H1 (cell line): Measurements from ENCODE around the gene HMGB4. TPM values are rescaled to one million over a fixed set of nuclear protein-coding genes. Genes with fewer than 3 reads are reported as not detected.

Experiments used
- CTCF ChIA-PET: fragments of 300-600 bp; sonication (Branson Sonifier 250); formaldehyde crosslinking; loops from one replicate; lab custom pipeline; 2021; ENCODE audit not compliant: partially characterized antibody; lab: Charles Lee
- POLR2A ChIA-PET: fragments of 300-600 bp; sonication (Branson Sonifier 250); formaldehyde crosslinking; loops from one replicate; lab custom pipeline; 2021; ENCODE audit warnings: inconsistent platforms; ENCODE audit not compliant: partially characterized antibody; lab: Charles Lee
- DNase-seq, 2 experiments: peaks; one replicate each; pipeline versions ENCODE4 v3.0.0 to v3.0.0-alpha.2; 2010 to 2022; ENCODE audit warnings: low spot score in 2 of 2, low read depth in 1 of 2, mixed read lengths in 1 of 2
- FAIRE-seq: peaks from 2 replicates; lab custom pipeline; 2011; peaks lifted over from hg19 to GRCh38; lab: Jason Lieb, UNC
- H2AFZ ChIP-seq: 2 replicates; pipeline ENCODE4 v1.8.1; 2012; ENCODE audit warnings: low read length, inconsistent platforms
- H2AK5ac ChIP-seq: 2 replicates; pipeline ENCODE4 v1.6.1; 2013; ENCODE audit warnings: low read depth, low read length
- H2BK120ac ChIP-seq: replicated peaks from 2 replicates; pipeline ENCODE3; 2013; ENCODE audit warnings: low read depth, low read length, inconsistent platforms
- H2BK12ac ChIP-seq: 2 replicates; pipeline ENCODE4 v1.6.1; 2013; ENCODE audit warnings: low read depth, low read length
- H2BK15ac ChIP-seq: 2 replicates; pipeline ENCODE4 v1.6.1; 2013; ENCODE audit warnings: low read length
- H2BK20ac ChIP-seq: 2 replicates; pipeline ENCODE4 v1.6.1; 2013; ENCODE audit warnings: low read length
- H2BK5ac ChIP-seq: 2 replicates; pipeline ENCODE4 v1.6.1; 2013; ENCODE audit warnings: low read depth, low read length
- H3K14ac ChIP-seq: 2 replicates; pipeline ENCODE4 v1.6.1; 2013; ENCODE audit warnings: inconsistent platforms; ENCODE audit not compliant: insufficient read length
- H3K18ac ChIP-seq: 2 replicates; pipeline ENCODE4 v1.6.1; 2013; ENCODE audit warnings: low read length; ENCODE audit errors: extremely low read depth
- H3K23ac ChIP-seq: 2 replicates; pipeline ENCODE4 v1.6.1; 2013; ENCODE audit warnings: inconsistent platforms; ENCODE audit not compliant: insufficient read length
- H3K23me2 ChIP-seq: 2 replicates; pipeline ENCODE4 v1.6.1; 2013; ENCODE audit warnings: low read depth, low read length
- H3K27ac ChIP-seq: 2 replicates; pipeline ENCODE4 v1.6.1; 2011; ENCODE audit warnings: low read depth, low read length, inconsistent platforms
- H3K27me3 ChIP-seq, 4 experiments: replicated peaks in 1 of 4; 1 replicate in 1 of 4; 2 replicates in 3 of 4; pipeline versions ENCODE4 v1.6.1 to v1.8.1; 2011 to 2013; ENCODE audit warnings: low read length in 3 of 4, mild to moderate bottlenecking in 3 of 4, inconsistent platforms in 2 of 4, mixed read lengths in 2 of 4, moderate library complexity in 1 of 4; ENCODE audit not compliant: control insufficient read depth in 3 of 4, insufficient read depth in 3 of 4; ENCODE audit errors: extremely low read depth in 1 of 4
- H3K36me3 ChIP-seq, 4 experiments: 2 replicates each; pipeline versions ENCODE4 v1.6.1 to v1.8.1; 2011 to 2013; ENCODE audit warnings: mild to moderate bottlenecking in 4 of 4, low read length in 3 of 4, moderate library complexity in 2 of 4, control low read depth in 1 of 4, inconsistent platforms in 1 of 4; ENCODE audit not compliant: insufficient read depth in 4 of 4, control insufficient read depth in 2 of 4
- H3K4ac ChIP-seq: replicated peaks from 2 replicates; pipeline ENCODE3; 2013; ENCODE audit warnings: low read length, low read depth, mixed read lengths, inconsistent platforms; ENCODE audit not compliant: insufficient read length
- H3K4me1 ChIP-seq, 4 experiments: replicated peaks in 1 of 4; 1 replicate in 1 of 4; 2 replicates in 3 of 4; pipeline versions ENCODE4 v1.6.1 to v1.8.1; 2011 to 2013; ENCODE audit warnings: low read length in 3 of 4, inconsistent platforms in 2 of 4, mixed read lengths in 1 of 4; ENCODE audit not compliant: insufficient read depth in 4 of 4, control insufficient read depth in 3 of 4
- H3K4me2 ChIP-seq, 2 experiments: 2 replicates each; pipeline versions ENCODE4 v1.6.1 to v1.8.1; 2011 to 2013; ENCODE audit warnings: low read depth in 2 of 2, low read length in 2 of 2, control low read depth in 1 of 2, inconsistent platforms in 1 of 2, mild to moderate bottlenecking in 1 of 2; ENCODE audit not compliant: insufficient read depth in 1 of 2
- H3K4me3 ChIP-seq, 4 experiments: fragments of 200-600, 300-600 bp in 1 of 4; sonication (generic), shearing (Covaris generic), sonication (Bioruptor Twin) in 1 of 4; 2 replicates each; pipeline versions ENCODE4 v1.5.1 to v1.8.1; 2011 to 2016; ENCODE audit warnings: low read length in 4 of 4, low read depth in 3 of 4, control low read depth in 2 of 4, inconsistent platforms in 2 of 4, mild to moderate bottlenecking in 2 of 4, mixed read lengths in 1 of 4, moderate library complexity in 1 of 4; ENCODE audit not compliant: insufficient read depth in 2 of 4; ENCODE audit errors: extremely low read depth in 1 of 4
- H3K56ac ChIP-seq: replicated peaks from 2 replicates; pipeline ENCODE3; 2013; ENCODE audit warnings: low read depth, mild to moderate bottlenecking, mixed read lengths, low read length, inconsistent platforms; ENCODE audit not compliant: insufficient read length
- H3K79me1 ChIP-seq: 2 replicates; pipeline ENCODE4 v1.6.1; 2013; ENCODE audit warnings: low read depth, low read length, control low read depth
- H3K79me2 ChIP-seq, 2 experiments: 2 replicates each; pipeline versions ENCODE4 v1.6.1 to v1.8.1; 2012 to 2013; ENCODE audit warnings: low read length in 2 of 2, mild to moderate bottlenecking in 2 of 2, inconsistent platforms in 1 of 2; ENCODE audit not compliant: insufficient read depth in 2 of 2, control insufficient read depth in 1 of 2
- H3K9ac ChIP-seq, 4 experiments: replicated peaks in 1 of 4; 1 replicate in 1 of 4; 2 replicates in 3 of 4; pipeline versions ENCODE4 v1.6.1 to v1.8.1; 2011 to 2013; ENCODE audit warnings: low read depth in 3 of 4, low read length in 3 of 4, control low read depth in 2 of 4, mild to moderate bottlenecking in 2 of 4, moderate library complexity in 2 of 4, inconsistent platforms in 1 of 4; ENCODE audit errors: extremely low read depth in 1 of 4
- H3K9me3 ChIP-seq, 2 experiments: 2 replicates each; pipeline versions ENCODE4 v1.6.1 to v1.8.1; 2012 to 2013; ENCODE audit warnings: mild to moderate bottlenecking in 2 of 2, moderate library complexity in 2 of 2, control low read depth in 1 of 2, inconsistent platforms in 1 of 2, low read depth in 1 of 2, low read length in 1 of 2, mixed read lengths in 1 of 2; ENCODE audit not compliant: insufficient read depth in 2 of 2
- H4K20me1 ChIP-seq, 2 experiments: replicated peaks in 1 of 2; 2 replicates each; pipeline versions ENCODE3 to v1.8.1; 2011 to 2013; ENCODE audit warnings: inconsistent platforms in 2 of 2, low read length in 2 of 2, mild to moderate bottlenecking in 1 of 2; ENCODE audit not compliant: insufficient read depth in 2 of 2, control insufficient read depth in 1 of 2
- H4K5ac ChIP-seq: 2 replicates; pipeline ENCODE4 v1.6.1; 2013; ENCODE audit warnings: low read length, low read depth, mixed read lengths, inconsistent platforms; ENCODE audit not compliant: insufficient read length
- H4K8ac ChIP-seq: 2 replicates; pipeline ENCODE4 v1.8.0; 2013; ENCODE audit warnings: mild to moderate bottlenecking, moderate library complexity, low read length, inconsistent platforms; ENCODE audit not compliant: insufficient read depth; ENCODE audit errors: extremely low read depth
- H4K91ac ChIP-seq: replicated peaks from 2 replicates; pipeline ENCODE3; 2013; ENCODE audit warnings: low read length, mixed read lengths, inconsistent platforms; ENCODE audit not compliant: insufficient read length
- BRCA1 ChIP-seq: IDR thresholded peaks from 2 replicates; pipeline ENCODE4 v1.6.1; 2012; ENCODE audit warnings: low read depth, low read length, improper control_type of control experiment
- CHD2 ChIP-seq: IDR thresholded peaks from 2 replicates; pipeline ENCODE4 v1.6.1; 2012; ENCODE audit warnings: low read length, improper control_type of control experiment
- FOSL1 ChIP-seq: IDR thresholded peaks from 2 replicates; pipeline ENCODE4 v1.6.1; 2011; ENCODE audit warnings: mild to moderate bottlenecking, low read depth, low read length, moderate library complexity; ENCODE audit not compliant: insufficient read depth
- SIRT6 ChIP-seq: IDR thresholded peaks from one replicate; pipeline ENCODE4 v1.7.1; 2012; ENCODE audit warnings: low read length, inconsistent platforms
- SP2 ChIP-seq: IDR thresholded peaks from 2 replicates; pipeline ENCODE4 v1.6.1; 2012; ENCODE audit warnings: mild to moderate bottlenecking, low read length, inconsistent platforms
- WGBS, 2 experiments: shearing (Covaris generic) in 1 of 2; methylation state at CpG; one replicate each; pipeline versions ENCODE4 v1.1.6 to v1.1.7; 2013 to 2015; ENCODE audit warnings: low lambda C conversion rate in 2 of 2, mixed read lengths in 2 of 2, inconsistent platforms in 1 of 2, low coverage in 1 of 2, missing lambda C conversion rate in 1 of 2; ENCODE audit not compliant: insufficient replicate concordance in 2 of 2, insufficient coverage in 1 of 2, insufficient read length in 1 of 2; ENCODE audit errors: extremely low coverage in 1 of 2, missing lambda C conversion rate in 1 of 2; 5-methylcytosine and 5-hydroxymethylcytosine counted together
- polyA plus RNA-seq, 7 experiments: library from polyadenylated mRNA; depleted of rRNA in 3 of 7; stranded (reverse) in 5 of 7; unstranded in 2 of 7; fragments of >200 nt in 5 of 7; fragments of 200-250 nt in 2 of 7; gene quantifications; 1 replicate in 5 of 7; 2 replicates in 1 of 7; 4 replicates in 1 of 7; pipeline versions ENCODE4 v1.2.1 to v1.2.3, GENCODE V29; 2011 to 2013; ENCODE audit warnings: missing spikeins in 2 of 7, mixed read lengths in 2 of 7
- total RNA-seq: library from RNA; stranded (reverse); fragmentation: NEBNext Ultra II Directional; extraction: Animal tissue kit (Norgen Biotek cat#: 25700); gene quantifications from 2 replicates; pipeline ENCODE4 v1.2.1, GENCODE V29; 2021

HMGB4 gene
- total and polyA plus RNA-seq, 2 of the 8 experiments (the other 6 are each of a cell fraction or from before 2014, with no cell fraction given) = not detected

DNA sequence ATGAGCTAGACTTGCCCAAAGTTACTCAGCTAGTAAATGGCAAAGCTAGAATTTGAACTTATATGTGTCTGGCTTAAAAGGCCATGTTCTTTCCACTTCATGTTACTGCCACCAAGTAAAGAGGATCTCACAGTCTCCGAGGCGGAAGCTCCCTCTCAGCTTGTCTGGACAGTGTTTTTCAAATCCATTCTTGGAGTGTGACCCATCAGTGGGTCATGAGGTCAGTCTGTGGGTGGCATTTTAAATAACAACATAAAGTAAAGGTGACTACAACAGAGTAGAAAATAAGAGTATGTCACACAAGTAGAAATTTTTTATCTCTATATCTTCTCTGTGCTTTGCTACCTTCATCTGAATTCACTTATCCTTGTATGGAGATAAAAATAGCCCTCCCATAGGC is 3.2 kb upstream of the HMGB4 start:
- CTCF ChIA-PET = no interaction called here

More for the DNA sequence above, 3.2 kb upstream of the HMGB4 start:
- DNase-seq (no peak), FAIRE-seq (no peak)
- H3K23me2 ChIP-seq = no peaks in the 10 kb centered on the region
- H3K27ac ChIP-seq = no peak overlapping the region
- no peak for TF ChIP-seq SP2
- no peak for TF ChIP-seq CHD2
- no peak for TF ChIP-seq SIRT6
- no peak for TF ChIP-seq FOSL1
- no peak for TF ChIP-seq BRCA1
- H4K20me1 ChIP-seq = no peaks in the 10 kb centered on the region
- H3K79me1 ChIP-seq = no peaks in the 10 kb centered on the region; the same call in 1 of the 2 replicates
- no peak overlapping the region for H2BK120ac ChIP-seq
- H3K14ac ChIP-seq = no peak overlapping the region
- H3K9ac ChIP-seq = no peak overlapping the region
- POLR2A ChIA-PET = interaction anchor here (1.2 kb wide), 1 partner anchor 12 kb away, joined by 3 read pairs; no protein-coding TSS in a partner anchor
- H3K18ac ChIP-seq = no peak overlapping the region
- H4K91ac ChIP-seq = no peak overlapping the region
- no peaks in the 10 kb centered on the region for H3K9me3 ChIP-seq
- no peaks in the 10 kb centered on the region for H3K79me2 ChIP-seq
- H3K27me3 ChIP-seq = no peaks in the 10 kb centered on the region
- H2AK5ac ChIP-seq = no peak overlapping the region
- H2AFZ ChIP-seq = no peak overlapping the region
- H2BK5ac ChIP-seq = no peak overlapping the region
- H3K4me3 ChIP-seq = no peak overlapping the region
- H3K4me2 ChIP-seq = no peak overlapping the region
- 91% methylated on average over 2 of the region's 2 CpGs; no CpG with 5 or more reads in 1 of the 2 experiments for WGBS, 2 experiments
- H3K4me1 ChIP-seq = no peaks in the 10 kb centered on the region; a peak in 2 of 7 replicates
- no peak overlapping the region for H3K23ac ChIP-seq
- H2BK20ac ChIP-seq = no peak overlapping the region
- H3K56ac ChIP-seq = no peak overlapping the region
- no peak overlapping the region for H2BK12ac ChIP-seq
- H4K8ac ChIP-seq = no peak overlapping the region
- H2BK15ac ChIP-seq = no peak overlapping the region
- no peak overlapping the region for H4K5ac ChIP-seq
- no peaks in the 10 kb centered on the region for H3K36me3 ChIP-seq
- no peak overlapping the region for H3K4ac ChIP-seq
